ENCODE measurements around the gene PTER. TPM values are rescaled to one million over a fixed set of nuclear protein-coding genes. Genes with fewer than 3 reads are reported as not detected.

The PTER gene
- polyA plus RNA-seq, 1 experiment: 8.3 TPM

GRCh38 chr10:16545116-16545736 lies 108.4 kb downstream of the PTER start:
- ChIA-PET CTCF (interaction anchor here (0.6 to 3.8 kb wide), 12 partner anchors 25 to 1117 kb away, joined by 3 to 23 read pairs (median 4); no protein-coding TSS in a partner anchor), POLR2A (no interaction called here)
- H3K27ac ChIP-seq (ENCODE audit: low read depth, low read length): no peak overlapping the region

GRCh38 chr10:16547973-16548372 lies 111.2 kb downstream of the PTER start:
- no peak for DNase-seq (ENCODE audit: low read depth, low spot score)
- POLR2A ChIA-PET: no interaction called here
- CTCF ChIA-PET: no interaction called here
- TF ChIP-seq CTCF (IDR thresholded peaks at IDR 0.05; ENCODE audit: low read depth, low read length): no peak
- no peaks in the 10 kb centered on the region for H3K9me3 ChIP-seq (ENCODE audit: control insufficient read depth, insufficient read depth, low read length)
- no peak overlapping the region for H3K4me3 ChIP-seq (ENCODE audit: low read depth, low read length)
- no peak overlapping the region for H3K27ac ChIP-seq (ENCODE audit: low read depth, low read length)
- no peaks in the 10 kb centered on the region for H3K27me3 ChIP-seq (ENCODE audit: control insufficient read depth, insufficient read depth, low read length)

More at GRCh38 chr10:16545116-16545736, 108.4 kb downstream of the PTER start:
- no peaks in the 10 kb centered on the region for H3K27me3 ChIP-seq (ENCODE audit: control insufficient read depth, insufficient read depth, low read length)
- no peak for DNase-seq (ENCODE audit: low read depth, low spot score)
- H3K9me3 ChIP-seq (ENCODE audit: control insufficient read depth, insufficient read depth, low read length): no peaks in the 10 kb centered on the region
- no peak overlapping the region for H3K4me3 ChIP-seq (ENCODE audit: low read depth, low read length)
- TF ChIP-seq CTCF (IDR thresholded peaks at IDR 0.05; ENCODE audit: low read depth, low read length): peak; percentile 75

GRCh38 chr10:16559236-16559773 lies 122.5 kb downstream of the PTER start:
- ChIA-PET CTCF (no interaction called here), POLR2A (no interaction called here)
- no peak overlapping the region for H3K4me3 ChIP-seq (ENCODE audit: low read depth, low read length)

GRCh38 chr10:16562891-16563290 lies 126.1 kb downstream of the PTER start:
- no peak for DNase-seq (ENCODE audit: low read depth, low spot score)
- ChIA-PET CTCF (no interaction called here), POLR2A (no interaction called here)
- Histone ChIP-seq H3K27me3 (ENCODE audit: control insufficient read depth, insufficient read depth, low read length) (peaks cover 3% of the 10 kb centered on the region), H3K9me3 (ENCODE audit: control insufficient read depth, insufficient read depth, low read length) (no peaks in the 10 kb centered on the region), H3K27ac (ENCODE audit: low read depth, low read length) (no peak overlapping the region), H3K4me3 (ENCODE audit: low read depth, low read length) (no peak overlapping the region)
- TF ChIP-seq CTCF (IDR thresholded peaks at IDR 0.05; ENCODE audit: low read depth, low read length): no peak

More at GRCh38 chr10:16559236-16559773, 122.5 kb downstream of the PTER start:
- DNase-seq (ENCODE audit: low read depth, low spot score): no peak
- Histone ChIP-seq H3K27ac (ENCODE audit: low read depth, low read length) (no peak overlapping the region), H3K9me3 (ENCODE audit: control insufficient read depth, insufficient read depth, low read length) (no peaks in the 10 kb centered on the region), H3K27me3 (ENCODE audit: control insufficient read depth, insufficient read depth, low read length) (peaks cover 3% of the 10 kb centered on the region)
- TF ChIP-seq CTCF (IDR thresholded peaks at IDR 0.05; ENCODE audit: low read depth, low read length): no peak

Small RNA genes lying within 50 kb of the gene (small RNA-seq; reads per million reads assigned to genes)
- gene RNU2-18P (ENCODE audit: insufficient read length, low read depth): 1.1 reads per million

Other genes starting within 250 kb of the PTER start
- not detected in 2 replicates for gene C1QL3, start 84.9 kb downstream of the PTER start, polyA plus RNA-seq (2011; rRNA removed)